Measurements from ENCODE around the gene PRDM16. TPM values are rescaled to one million over a fixed set of nuclear protein-coding genes. Genes with fewer than 3 reads are reported as not detected.

Gene PRDM16
- total and polyA plus RNA-seq, 2 of the 13 experiments (the other 11 are each of a cell fraction or from before 2014, with no cell fraction given) = 0.15 to 0.81 TPM

GRCh38 chr1:3247521-3248121, 178.6 kb downstream of the PRDM16 start:
- H4K20me1 ChIP-seq (ENCODE audit: insufficient read depth, low read length) = no peaks in the 10 kb centered on the region
- CTCF ChIA-PET (ENCODE audit: low intra/inter-chr PET ratio, low total read pairs) = no interaction called here
- H3K4me3 ChIP-seq (replicated peaks in 1 of 3; ENCODE audit: insufficient read depth in 1 of 3, low read depth in 2 of 3, low read length in 3 of 3) = no peak overlapping the region
- 97% methylated on average over 55 of the region's 55 CpGs for WGBS (ENCODE audit: low lambda C conversion rate)
- no peaks in the 10 kb centered on the region for H3K9me3 ChIP-seq (ENCODE audit: low read length)
- no peaks in the 10 kb centered on the region for H3K36me3 ChIP-seq (replicated peaks in 1 of 2; ENCODE audit: control insufficient read depth in 1 of 2, insufficient read depth in 2 of 2, low read length in 2 of 2)
- POLR2A ChIA-PET = no interaction called here
- FAIRE-seq (no peak), DNase-seq (ENCODE audit: low spot score) (no peak), ATAC-seq (no peak)
- in situ Hi-C loops (cut with HindIII; ENCODE audit: extremely low pct_ligation_motif_present, low pct_unique_long_range_greater_than_20kb) (no loop called here), intact Hi-C loops (cut with micrococcal nuclease; ENCODE audit: unreplicated experiment) (no loop called here)
- no peak overlapping the region for H3K9ac ChIP-seq (ENCODE audit: insufficient read depth, low read depth, low read length)
- BruUV-seq (replicated peaks) = no TSS peak
- no peak overlapping the region for H3K27ac ChIP-seq (ENCODE audit: extremely low read length, insufficient read depth, low read length)
- TF ChIP-seq CHD2 (IDR thresholded peaks at IDR 0.05; ENCODE audit: low read depth, low read length) = no peak
- no peak for TF ChIP-seq ZBTB38 (CRISPR knock-in tag; IDR thresholded peaks at IDR 0.05)
- 0 out of 2 replicates have a peak, but pooled peaks have one; percentile 16 for TF ChIP-seq HOXA3 (CRISPR knock-in tag; IDR thresholded peaks at IDR 0.05)
- TF ChIP-seq RFXAP (CRISPR knock-in tag; IDR thresholded peaks at IDR 0.05; ENCODE audit: borderline replicate concordance) = no peak
- TF ChIP-seq ELF1 (CRISPR knock-in tag; IDR thresholded peaks at IDR 0.05) = no peak
- TF ChIP-seq RBM22 (optimal IDR thresholded peaks at IDR 0.05; ENCODE audit: low read length) = no peak
- H3K79me2 ChIP-seq (ENCODE audit: insufficient read depth, low read length) = no peaks in the 10 kb centered on the region
- peaks cover 71% of the 10 kb centered on the region for H3K4me1 ChIP-seq (ENCODE audit: insufficient read depth, low read length)
- H3K27me3 ChIP-seq (ENCODE audit: control insufficient read depth in 1 of 2, insufficient read depth in 2 of 2, low read length in 2 of 2) = no peaks in the 10 kb centered on the region
- no peak overlapping the region for H2AFZ ChIP-seq (ENCODE audit: low read length)
- H3K4me2 ChIP-seq (ENCODE audit: low read depth, low read length) = no peak overlapping the region

GRCh38 chr1:3248155-3249141, 179.4 kb downstream of the PRDM16 start:
- Histone ChIP-seq H3K9me3 (ENCODE audit: low read length) (no peaks in the 10 kb centered on the region), H4K20me1 (ENCODE audit: insufficient read depth, low read length) (no peaks in the 10 kb centered on the region), H2AFZ (ENCODE audit: low read length) (no peak overlapping the region), H3K4me2 (ENCODE audit: low read depth, low read length) (no peak overlapping the region), H3K79me2 (ENCODE audit: insufficient read depth, low read length) (no peaks in the 10 kb centered on the region), H3K27me3 (ENCODE audit: control insufficient read depth in 1 of 2, insufficient read depth in 2 of 2, low read length in 2 of 2) (no peaks in the 10 kb centered on the region), H3K9ac (ENCODE audit: insufficient read depth, low read depth, low read length) (no peak overlapping the region), H3K36me3 (replicated peaks in 1 of 2; ENCODE audit: control insufficient read depth in 1 of 2, insufficient read depth in 2 of 2, low read length in 2 of 2) (no peaks in the 10 kb centered on the region), H3K4me3 (replicated peaks in 1 of 3; ENCODE audit: insufficient read depth in 1 of 3, low read depth in 2 of 3, low read length in 3 of 3) (no peak overlapping the region), H3K27ac (ENCODE audit: extremely low read length, insufficient read depth, low read length) (no peak overlapping the region), H3K4me1 (ENCODE audit: insufficient read depth, low read length) (peaks cover 74% of the 10 kb centered on the region)
- intact Hi-C loops (cut with micrococcal nuclease; ENCODE audit: unreplicated experiment) = no loop called here
- 82% methylated on average over 31 of the region's 34 CpGs for WGBS (ENCODE audit: low lambda C conversion rate)
- ChIA-PET POLR2A (interaction anchor here (3.3 to 4.5 kb wide), 2 partner anchors 10 to 27 kb away, joined by 26 to 43 read pairs; no protein-coding TSS in a partner anchor), CTCF (ENCODE audit: low intra/inter-chr PET ratio, low total read pairs) (no interaction called here)
- no TSS peak for BruUV-seq (replicated peaks)
- DNase-seq (ENCODE audit: low spot score) (no peak), FAIRE-seq (no peak), ATAC-seq (no peak)
- in situ Hi-C loops (cut with HindIII; ENCODE audit: extremely low pct_ligation_motif_present, low pct_unique_long_range_greater_than_20kb) = no loop called here
- TF ChIP-seq ZNF709 (CRISPR knock-in tag; IDR thresholded peaks at IDR 0.05) (no peak), ZNF644 (CRISPR knock-in tag; IDR thresholded peaks at IDR 0.05; ENCODE audit: low read depth) (no peak), ZNF629 (CRISPR knock-in tag; conservative IDR thresholded peaks at IDR 0.05) (no peak), ARID5B (CRISPR knock-in tag; IDR thresholded peaks at IDR 0.05) (no peak), KLF6 (CRISPR knock-in tag; IDR thresholded peaks at IDR 0.05) (no peak), ZBTB3 (CRISPR knock-in tag; IDR thresholded peaks at IDR 0.05; ENCODE audit: borderline replicate concordance, low read depth) (no peak)
